Fibroblast of skin of left biceps (primary cell): ENCODE data around the gene STRADA.
A peak's percentile ranks its signal among the peaks of the same experiment; 100 is the strongest.

Experiments
- DNase-seq, 2 experiments: peaks; one replicate each; pipeline ENCODE4 v3.0.0-alpha.2; 2013; ENCODE audit warnings: low read depth in 2 of 2

Gene STRADA, protein sequence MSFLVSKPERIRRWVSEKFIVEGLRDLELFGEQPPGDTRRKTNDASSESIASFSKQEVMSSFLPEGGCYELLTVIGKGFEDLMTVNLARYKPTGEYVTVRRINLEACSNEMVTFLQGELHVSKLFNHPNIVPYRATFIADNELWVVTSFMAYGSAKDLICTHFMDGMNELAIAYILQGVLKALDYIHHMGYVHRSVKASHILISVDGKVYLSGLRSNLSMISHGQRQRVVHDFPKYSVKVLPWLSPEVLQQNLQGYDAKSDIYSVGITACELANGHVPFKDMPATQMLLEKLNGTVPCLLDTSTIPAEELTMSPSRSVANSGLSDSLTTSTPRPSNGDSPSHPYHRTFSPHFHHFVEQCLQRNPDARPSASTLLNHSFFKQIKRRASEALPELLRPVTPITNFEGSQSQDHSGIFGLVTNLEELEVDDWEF

GRCh38 chr17:63741408-63742173, at the start of gene STRADA:
STRADA (minus strand) TSS chr17:63741799; CDS start chr17:63728369, 13,430 bp downstream.
- peak; percentile 83 to 87 for DNase-seq

DNA sequence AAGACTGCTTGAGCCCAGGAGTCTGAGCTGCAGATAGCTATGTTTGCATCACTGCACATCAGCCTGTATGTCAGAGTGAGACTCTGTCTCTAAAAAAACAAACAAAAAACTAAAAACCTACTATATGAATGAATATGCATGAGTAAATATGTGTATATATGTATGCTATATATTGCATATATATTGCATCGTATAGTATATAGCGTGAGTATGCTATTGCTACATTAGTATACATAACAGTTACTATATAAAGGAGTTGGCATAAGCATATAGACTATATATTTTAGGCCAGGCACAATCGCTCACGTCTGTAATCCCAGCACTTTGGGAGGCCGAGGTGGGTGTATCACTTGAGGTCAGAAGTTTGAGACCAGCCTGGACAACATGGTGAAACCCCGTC, 48.5 kb upstream of the STRADA start:
- no peak for DNase-seq

DNA sequence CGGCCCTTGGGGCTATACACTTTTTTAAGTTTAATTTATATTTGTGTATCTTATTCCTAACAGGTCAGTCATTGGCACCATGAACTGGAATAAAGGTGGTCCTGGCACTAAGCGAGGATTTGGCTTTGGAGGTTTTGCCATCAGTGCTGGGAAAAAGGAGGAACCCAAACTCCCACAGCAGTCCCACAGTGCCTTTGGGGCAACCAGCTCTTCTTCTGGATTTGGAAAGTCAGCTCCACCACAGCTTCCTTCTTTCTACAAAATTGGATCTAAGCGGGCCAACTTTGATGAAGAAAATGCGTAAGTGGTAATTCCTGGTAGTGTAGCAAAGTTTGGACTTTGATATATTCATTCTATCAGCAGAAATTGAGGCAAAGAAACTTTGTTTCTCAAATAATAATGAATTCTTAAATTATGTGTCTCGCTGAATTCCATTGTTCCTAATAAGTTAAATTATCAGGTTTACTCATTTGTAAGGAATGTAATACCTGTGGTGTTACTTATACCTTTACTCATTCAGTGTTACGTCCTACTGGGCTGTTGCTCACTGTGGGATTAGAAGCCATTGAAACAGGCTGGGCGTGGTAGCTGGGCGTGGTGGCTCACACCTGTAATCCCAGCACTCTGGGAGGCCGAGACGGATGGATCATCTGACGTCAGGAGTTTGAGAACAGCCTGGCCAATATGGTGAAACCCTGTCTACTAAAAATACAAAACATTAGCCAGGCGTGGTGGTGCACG, 45.5 kb upstream of the STRADA start:
- DNase-seq, result no peak

GRCh38 chr17:63786117-63786516, 44.5 kb upstream of the STRADA start:
- DNase-seq, result no peak

GRCh38 chr17:63785556-63785955, 44.0 kb upstream of the STRADA start:
- DNase-seq, result peak; percentile 1 to 18

GRCh38 chr17:63783522-63783921, 41.9 kb upstream of the STRADA start:
- no peak for DNase-seq

GRCh38 chr17:63780928-63781327, 39.3 kb upstream of the STRADA start:
- DNase-seq, result no peak

- no peak for DNase-seq
Measured at GRCh38 chr17:63780507-63780906, 38.9 kb upstream of the STRADA start.

GRCh38 chr17:63775420-63775819, 33.8 kb upstream of the STRADA start:
- no peak for DNase-seq

- no peak for DNase-seq
Measured at GRCh38 chr17:63774969-63775265, 33.3 kb upstream of the STRADA start.

GRCh38 chr17:63774141-63774968, 32.8 kb upstream of the STRADA start, which contains the start of gene DDX42:
DDX42 (plus strand) TSS chr17:63774170; CDS start chr17:63787050, 12,880 bp downstream.
- peak in 1 of 2 experiments; percentile 11 for DNase-seq

- DNase-seq, result peak; percentile 99
Measured at GRCh38 chr17:63773272-63774140, 31.9 kb upstream of the STRADA start, which contains the start of gene CCDC47. CCDC47 (minus strand) TSS chr17:63773597; CDS start chr17:63766175, 7,422 bp downstream.

DNA sequence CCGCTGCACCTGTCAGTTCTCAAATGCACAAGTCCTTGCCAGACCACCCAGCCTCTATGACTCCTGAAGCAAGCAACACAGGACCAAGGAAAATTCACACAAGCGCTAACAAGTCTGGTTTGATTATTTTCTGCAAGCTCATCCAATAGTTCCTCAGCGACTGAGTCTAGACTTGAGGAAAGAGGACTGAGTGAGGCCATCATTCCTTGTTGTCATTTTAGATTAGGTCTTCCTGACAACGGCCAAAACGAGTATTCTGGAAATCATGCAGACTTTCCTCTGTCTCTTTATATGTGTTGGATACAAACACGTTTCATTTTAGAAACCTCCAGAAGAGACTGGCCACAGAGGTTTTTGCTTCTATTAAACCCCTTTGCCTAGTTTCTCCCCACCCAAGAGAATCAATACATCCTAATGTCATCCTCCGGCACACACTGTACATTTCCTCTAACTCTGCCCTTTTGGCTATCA, 31.2 kb upstream of the STRADA start:
- no peak for DNase-seq

GRCh38 chr17:63768433-63768832, 26.8 kb upstream of the STRADA start:
- DNase-seq, result no peak

- no peak for DNase-seq
Measured at GRCh38 chr17:63766754-63767153, 25.2 kb upstream of the STRADA start.

DNA sequence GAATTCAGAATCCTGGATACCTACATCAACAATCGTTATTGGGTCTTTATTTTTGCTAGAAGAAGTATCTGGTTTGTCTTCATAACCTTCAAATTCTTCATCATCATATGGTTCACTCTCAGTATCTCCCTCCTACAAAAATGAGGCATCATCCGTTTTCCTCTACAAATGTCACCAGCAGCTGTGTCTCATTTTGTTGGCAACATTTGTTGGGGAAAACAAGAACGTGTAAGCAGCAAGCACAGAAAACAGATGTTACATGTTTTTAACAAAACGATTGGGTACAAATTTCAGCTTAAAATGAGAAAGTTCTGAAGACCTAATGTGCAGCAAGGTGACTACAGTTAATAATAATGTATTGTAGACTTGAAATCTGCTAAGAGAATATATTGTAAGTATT, 23.1 kb upstream of the STRADA start:
- DNase-seq, result no peak

DNA sequence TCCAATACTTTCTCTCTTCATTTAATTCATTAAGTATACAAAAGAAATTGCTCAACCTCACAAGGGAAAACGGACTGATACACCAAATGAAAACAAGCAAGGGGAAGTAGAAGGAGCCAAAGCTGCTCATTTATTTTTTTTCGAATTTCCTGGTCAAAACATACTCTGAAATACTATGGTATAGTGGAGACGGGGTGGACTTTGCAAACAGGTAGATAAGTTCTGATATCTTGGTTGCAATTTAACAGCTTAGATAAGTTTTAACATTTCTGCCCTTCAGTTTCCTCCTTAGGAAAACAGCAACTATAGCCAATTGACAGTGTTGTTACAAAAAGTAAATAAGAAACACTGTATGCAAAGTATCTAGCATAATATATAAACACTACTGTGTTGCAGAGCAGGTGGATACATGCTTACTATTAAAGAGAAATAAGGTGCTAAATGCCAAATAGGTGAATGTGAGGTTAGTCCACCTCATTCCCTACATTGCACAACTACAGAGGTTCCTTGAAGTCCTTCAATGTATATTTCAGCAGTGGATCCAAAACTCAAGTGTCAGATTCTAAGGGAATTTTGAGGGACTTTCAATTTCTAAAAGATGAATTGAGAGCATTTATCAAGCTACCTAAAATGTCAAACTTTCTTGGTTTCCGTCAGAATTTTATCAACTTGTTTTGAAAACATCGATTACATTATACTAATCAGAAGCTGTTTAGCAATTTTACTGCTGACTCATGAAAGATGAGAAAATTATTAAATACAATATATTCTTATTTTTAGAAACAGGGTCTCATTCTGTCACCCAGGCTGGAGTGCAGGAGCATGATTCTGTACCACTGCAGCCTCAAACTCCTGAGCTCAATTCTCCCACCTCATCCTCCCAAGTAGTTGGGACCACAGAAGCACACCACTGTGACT, 20.8 kb upstream of the STRADA start:
- no peak for DNase-seq

DNA sequence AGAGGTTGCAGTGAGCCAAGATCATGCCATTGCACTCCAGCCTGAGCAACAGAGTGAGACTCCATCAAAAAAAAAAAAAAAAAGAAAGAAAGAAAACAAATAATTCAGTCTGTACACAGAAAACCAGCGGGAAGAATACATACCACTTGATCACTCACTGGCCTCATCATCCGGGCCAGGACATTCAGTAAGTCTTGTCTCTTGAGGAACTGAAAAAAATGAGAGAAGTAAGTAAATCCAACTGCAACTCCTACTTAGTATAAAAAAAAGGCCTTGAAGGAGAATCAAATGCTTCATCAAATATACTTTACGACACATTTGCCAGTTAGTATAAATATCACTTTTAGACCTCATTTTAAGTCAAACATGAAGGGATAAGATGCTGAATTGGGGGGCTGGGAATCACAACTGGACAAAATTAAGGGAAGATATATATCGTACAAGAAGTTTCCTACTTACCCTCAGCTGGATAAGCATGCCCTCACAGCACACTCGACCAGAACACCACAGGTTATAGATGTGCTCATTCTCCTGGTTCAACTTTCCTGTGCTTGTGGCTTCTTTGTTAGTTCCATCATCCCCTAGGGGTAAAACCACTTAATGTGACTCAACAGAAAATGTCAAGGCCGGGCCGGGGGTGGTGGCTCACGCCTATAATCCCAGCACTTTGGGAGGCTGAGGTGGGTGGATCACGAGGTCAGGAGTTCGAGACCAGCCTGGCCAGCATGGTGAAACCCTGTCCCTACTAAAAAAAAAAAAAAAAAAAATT, 19.4 kb upstream of the STRADA start:
- DNase-seq, result no peak
